Measurements from ENCODE around the gene AKR7A3. TPM values are rescaled to one million over a fixed set of nuclear protein-coding genes. Genes with fewer than 3 reads are reported as not detected.

AKR7A3 gene
- total and polyA plus RNA-seq, 9 of the 15 experiments (the other 6 are each of a cell fraction or from before 2014, with no cell fraction given): 0.04 to 1.5 (median 0.44) TPM; not detected in 1

- TF ChIP-seq ZBTB40 (IDR thresholded peaks at IDR 0.05) (peak; percentile 52), ZBTB40 (CRISPR knock-in tag; IDR thresholded peaks at IDR 0.05) (no peak), ARHGAP35 (IDR thresholded peaks at IDR 0.05; ENCODE audit: partially characterized antibody) (peak; percentile 77), RHOXF2B (CRISPR knock-in tag; conservative IDR thresholded peaks at IDR 0.05) (0 out of 2 replicates have a peak, but pooled peaks have one; percentile 9), ZFX (CRISPR knock-in tag; IDR thresholded peaks at IDR 0.05) (no peak; the same call in 1 of the 2 replicates), XRCC5 (IDR thresholded peaks at IDR 0.05; ENCODE audit: low read depth, low read length) (peak; percentile 31; the same call in 1 of the 2 replicates), HLTF (IDR thresholded peaks at IDR 0.05) (0 out of 2 replicates have a peak, but pooled peaks have one; percentile 24), ETS2 (tag; IDR thresholded peaks at IDR 0.05; ENCODE audit: borderline replicate concordance, poor library complexity, severe bottlenecking) (no peak), HOMEZ (CRISPR knock-in tag; IDR thresholded peaks at IDR 0.05) (no peak), SNIP1 (IDR thresholded peaks at IDR 0.05; ENCODE audit: low read depth) (peak; percentile 66; the same call in 1 of the 2 replicates), ASH1L (IDR thresholded peaks at IDR 0.05; ENCODE audit: borderline replicate concordance, low read depth, partially characterized antibody) (peak; percentile 53), CREM (IDR thresholded peaks at IDR 0.05; ENCODE audit: low read depth) (peak; percentile 46), MIER1 (IDR thresholded peaks at IDR 0.05; ENCODE audit: low read depth) (peak; percentile 47; the same call in 1 of the 2 replicates)
Observed at GRCh38 chr1:19312782-19313635, 24.4 kb upstream of the AKR7A3 start (continued).

Measured in K562 (cell line).